ENCODE data around the gene IKZF5.

IKZF5 gene

DNA sequence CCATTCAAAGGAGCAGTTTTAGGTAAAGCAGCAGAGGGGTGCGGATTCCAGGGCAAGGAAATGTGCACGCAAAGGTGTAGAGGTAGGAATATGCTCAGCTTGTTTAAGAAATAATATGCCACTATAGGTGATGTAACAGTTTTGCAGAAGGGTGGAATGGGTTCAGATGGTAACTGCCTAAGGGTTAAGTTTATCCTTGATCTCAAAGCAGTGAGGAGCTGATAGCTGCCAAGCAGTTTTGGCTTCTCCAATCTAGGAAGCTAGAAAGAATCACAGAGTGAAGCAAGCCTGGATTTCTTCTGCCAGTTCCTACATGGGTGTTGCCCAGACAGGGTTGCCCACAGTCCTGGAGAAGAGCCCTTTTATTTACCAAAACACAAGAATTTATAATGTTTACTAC lies 6.2 kb upstream of the IKZF5 start:
- DNase-seq = no peak

DNA sequence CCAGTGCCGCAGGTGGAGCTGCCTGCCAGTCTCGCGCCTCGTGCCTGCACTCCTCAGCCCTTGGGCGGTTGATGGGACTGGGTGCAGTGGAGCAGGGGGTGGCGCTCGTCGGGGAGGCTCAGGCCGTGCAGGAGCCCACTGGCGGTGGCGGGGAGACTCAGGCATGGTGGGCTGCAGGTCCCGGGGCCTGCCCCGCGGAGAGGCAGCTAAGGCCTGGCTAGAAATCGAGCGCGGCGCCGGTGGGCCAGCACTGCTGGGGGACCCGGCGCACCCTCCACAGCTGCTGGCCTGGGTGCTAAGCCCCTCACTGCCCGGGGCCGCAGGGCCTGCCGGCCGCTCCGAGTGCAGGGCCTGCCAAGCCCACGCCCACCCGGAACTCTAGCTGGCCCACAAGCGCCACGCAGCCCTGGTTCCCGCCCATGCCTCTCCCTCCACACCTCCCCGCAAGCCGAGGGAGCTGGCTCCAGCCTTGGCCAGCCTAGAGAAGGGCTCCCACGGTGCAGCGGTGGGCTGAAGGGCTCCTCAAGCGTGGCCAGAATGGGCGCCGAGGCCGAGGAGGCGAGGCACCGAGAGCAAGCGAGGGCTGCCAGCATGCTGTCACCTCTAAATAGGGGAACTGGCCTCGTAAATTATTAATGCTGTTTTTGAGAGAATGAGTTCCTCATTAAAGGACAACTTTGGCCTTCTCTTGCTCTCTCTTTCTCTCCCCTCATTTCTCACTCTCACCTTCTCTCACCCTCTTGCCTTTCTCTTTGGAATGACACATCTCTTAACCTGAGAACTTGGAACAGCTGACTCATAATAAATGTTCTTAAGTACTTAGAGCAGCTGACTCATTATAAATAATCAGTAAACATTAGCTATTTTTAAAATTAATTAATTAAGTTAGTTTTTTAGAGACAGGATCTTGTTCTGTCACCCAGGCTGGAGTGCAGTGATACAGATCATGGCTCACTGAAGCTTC lies 5.1 kb upstream of the IKZF5 start:
- no peak for DNase-seq

DNA sequence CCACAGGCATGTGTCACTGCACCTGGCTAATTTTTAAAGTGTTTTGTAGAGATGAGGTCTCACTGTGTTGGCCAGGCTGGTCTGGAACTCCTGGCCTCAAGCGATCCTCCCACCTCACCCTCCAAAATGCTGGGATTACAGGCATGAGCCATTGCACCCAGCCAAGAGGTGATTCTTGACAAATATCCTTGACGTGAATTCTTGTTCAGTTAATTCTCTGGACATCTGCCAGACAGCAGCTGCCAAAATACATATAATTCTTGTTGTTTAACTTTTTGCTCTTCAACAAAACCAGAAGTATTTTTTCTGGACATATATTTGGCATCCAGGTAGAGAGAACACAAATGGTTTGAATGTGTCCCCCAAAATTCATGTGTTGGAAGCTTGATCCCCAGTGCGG lies 3.4 kb upstream of the IKZF5 start:
- DNase-seq = no peak

DNA sequence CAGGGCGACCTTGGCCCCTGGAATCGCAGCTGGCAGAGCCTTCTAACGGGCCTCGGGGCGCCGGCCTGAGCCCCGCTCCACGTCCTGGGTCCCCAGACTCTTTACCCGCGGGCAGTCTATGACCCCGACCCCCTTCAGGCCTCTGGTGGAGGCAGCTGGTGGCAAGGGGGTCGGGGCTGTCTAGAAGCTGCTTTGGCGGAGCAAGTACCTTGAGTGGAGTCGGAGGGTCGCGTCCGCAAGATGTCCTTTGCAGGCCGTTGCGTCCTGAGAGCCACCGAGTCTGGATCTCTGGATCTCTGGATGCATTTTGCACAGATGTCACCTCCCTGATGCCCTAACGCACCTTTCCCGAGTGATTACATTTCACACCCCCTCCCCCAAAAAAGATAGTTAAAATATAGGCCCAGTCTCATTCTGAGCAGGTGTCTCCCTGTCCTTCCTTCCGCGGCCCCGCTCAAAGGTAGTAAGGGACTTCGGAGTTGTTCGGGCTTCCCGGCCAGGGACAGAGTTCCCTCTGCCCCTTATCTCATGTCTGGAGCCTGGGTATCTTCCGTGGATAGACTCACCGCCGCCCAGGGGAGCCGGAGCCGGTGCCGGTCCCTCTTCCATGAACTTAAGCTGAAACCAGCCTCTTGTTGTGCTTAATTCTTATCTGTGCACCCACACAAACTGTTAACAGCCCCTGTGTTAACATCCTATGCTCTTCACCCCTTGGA lies 668 bp upstream of the IKZF5 start:
- DNase-seq = no peak

DNA sequence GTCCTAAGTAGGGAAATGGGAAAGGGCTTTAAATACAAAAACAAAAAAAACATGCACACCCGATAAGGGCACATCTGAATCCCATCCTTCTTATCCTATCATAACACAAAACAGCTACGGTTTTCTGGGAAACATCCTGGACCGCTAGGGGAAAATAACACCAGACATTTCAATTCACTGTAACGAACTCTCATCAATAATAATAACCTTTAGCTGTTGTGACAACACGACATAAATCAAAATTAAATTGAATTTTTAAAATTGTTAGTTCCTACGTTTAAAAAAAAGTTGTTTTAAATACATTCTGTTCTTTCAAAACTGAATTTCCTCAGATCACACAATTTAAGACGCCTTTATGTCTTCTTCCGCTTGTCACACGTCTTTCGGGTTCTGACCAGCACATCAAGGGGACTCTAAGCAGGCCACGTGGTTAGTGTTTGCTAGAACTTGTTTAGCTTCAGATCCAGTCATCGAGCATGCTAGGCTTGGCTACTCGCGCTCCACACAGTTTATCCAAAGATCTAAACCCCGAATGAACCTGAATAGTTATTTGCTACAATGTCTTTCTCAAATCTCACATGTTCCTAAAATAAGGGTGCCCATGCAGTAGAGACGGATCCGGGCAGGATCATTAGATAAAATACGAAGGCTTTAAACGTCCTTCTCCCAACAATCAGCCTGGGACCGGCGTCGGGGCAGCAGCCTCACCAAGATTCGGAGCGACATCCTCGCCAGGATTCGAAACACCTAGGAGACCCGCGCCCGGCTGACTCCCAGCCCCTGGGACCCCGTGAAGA lies 839 bp downstream of the IKZF5 start:
- DNase-seq = no peak

DNA sequence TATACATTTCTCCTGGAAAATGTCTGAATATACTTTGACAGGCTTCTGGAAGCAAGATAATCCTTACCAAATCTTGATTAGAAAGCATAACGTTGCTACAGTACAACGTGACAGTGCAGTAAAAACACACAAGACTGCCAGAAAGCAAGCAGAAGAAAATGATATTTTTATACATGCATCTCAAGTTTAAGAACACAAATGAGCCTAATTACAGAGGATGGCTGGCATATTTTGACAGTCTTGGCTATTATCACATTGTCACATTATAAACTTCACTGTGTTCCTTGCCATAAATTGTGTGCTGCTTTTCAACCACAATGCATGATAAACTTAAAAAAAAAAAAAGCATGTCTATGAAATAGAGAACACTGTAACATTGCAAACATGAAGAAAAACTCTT lies 4.3 kb downstream of the IKZF5 start:
- DNase-seq = no peak

DNA sequence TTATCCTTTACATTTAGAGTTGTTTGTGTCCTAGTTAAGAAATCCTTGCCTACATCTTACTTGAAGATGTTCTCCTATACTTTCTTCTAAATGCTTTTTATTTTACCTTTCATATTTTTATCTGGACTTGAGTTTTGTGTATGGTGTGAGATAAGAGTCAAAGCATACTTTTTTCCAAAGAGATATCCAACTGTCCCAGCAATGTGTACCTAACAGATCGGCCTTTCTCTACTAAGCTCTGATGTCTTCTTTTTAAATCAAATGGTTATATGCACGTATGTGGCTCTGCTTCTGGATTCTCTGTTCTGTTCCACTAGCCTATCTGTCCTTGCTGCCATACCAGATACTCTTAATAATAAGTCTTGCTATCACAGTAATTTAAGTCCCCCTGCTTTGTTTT lies 7.2 kb downstream of the IKZF5 start:
- no peak for DNase-seq

DNA sequence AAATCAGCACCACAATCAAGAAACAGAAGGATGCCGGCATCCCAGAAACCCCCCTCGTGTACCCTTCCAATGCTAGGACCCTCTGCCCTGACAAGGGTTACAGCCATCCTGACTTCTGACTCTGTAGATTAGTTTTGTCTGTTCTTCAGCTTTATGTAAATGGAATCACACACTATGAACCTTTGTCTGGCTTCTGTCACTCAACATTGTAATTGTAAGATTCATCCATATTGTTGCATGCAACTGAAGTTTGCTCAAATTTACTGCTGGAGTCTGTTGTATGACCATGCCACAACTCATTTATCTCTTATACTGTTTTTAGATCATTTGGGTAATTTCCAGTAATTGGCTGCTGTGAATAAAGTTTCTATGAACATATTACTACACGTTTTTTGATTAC lies 8.4 kb downstream of the IKZF5 start:
- no peak for DNase-seq

DNA sequence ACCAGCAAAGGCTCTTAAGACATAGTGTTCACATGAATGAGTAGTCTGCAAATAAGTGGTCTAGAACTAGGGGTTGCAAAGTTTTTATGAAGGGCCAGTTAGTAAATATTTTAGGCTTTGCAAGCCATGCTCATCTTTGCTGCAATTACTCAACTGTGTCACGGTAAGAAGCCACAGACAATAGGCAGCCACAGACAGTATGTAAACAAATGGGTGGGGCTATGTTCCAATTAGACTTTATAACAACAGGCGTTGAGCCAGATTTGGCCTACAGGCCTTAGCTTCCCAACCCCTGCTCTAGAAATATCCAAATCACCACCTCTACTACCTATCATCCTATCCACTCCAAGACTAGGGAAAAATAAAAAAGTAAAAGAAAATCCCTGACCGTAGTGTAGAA lies 9.2 kb downstream of the IKZF5 start:
- no peak for DNase-seq

DNA sequence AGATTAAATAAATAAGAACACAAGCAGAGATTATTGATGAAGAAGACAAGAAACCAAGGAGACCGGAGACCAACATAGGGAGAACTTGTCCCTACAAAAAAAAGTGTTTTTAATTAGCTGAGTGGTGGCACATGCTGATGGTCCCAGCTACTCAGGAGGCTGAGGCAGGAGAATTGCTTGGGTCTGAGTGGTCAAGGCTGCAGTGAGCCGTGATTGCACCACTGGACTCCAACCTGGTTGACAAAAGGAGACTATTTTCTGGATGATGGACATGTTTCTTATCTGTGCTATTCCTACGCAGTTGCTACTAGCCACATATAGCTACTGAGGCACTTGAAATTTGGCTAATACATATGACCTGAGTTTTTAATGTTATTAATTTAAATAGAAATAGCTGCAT lies 9.7 kb downstream of the IKZF5 start:
- no peak for DNase-seq

DNA sequence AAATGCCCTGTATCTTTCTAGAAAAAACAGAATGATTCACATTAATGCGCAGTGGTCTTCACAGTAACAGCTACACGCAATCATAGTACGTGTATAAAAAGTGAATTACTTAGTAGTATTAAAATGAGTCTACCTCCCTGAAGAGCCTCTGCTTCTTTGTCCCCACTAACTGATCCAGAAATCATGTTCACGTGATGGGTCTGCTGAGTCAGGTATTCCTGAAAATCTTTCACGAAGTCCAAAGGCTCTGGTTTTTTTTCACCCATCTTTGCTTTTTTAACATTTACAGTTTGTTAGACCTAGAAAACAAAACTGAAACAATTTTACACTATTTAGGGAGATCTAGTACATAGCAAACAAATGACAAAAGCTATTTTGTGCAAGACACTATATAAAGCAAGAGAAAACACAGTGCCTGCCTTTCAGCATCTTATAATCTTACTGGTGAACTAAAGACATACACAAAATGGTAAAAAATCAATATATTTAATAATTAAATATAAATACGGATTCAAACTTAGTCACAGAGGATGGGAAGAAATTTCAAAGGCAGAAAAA lies 10.2 kb downstream of the IKZF5 start:
- no peak for DNase-seq

DNA sequence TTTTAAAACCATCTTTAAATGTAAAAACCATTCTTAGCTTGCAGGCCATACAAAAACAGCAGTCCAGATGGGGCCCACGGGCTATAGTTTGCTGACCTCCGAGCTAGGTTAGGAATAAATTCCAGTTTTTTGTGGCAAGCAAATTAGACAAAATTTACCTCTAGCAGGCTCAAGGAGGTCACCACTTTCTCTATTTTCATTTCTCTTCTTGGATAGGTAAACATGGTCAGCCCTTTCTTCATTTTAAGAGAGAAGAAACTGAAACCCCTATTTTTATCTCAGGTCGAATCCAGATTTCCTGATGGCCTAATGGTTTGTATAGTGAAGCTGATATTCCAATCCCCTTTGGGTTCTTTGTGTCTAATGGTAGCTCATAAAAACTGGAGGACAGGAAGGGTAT lies 10.7 kb downstream of the IKZF5 start:
- no peak for DNase-seq

DNA sequence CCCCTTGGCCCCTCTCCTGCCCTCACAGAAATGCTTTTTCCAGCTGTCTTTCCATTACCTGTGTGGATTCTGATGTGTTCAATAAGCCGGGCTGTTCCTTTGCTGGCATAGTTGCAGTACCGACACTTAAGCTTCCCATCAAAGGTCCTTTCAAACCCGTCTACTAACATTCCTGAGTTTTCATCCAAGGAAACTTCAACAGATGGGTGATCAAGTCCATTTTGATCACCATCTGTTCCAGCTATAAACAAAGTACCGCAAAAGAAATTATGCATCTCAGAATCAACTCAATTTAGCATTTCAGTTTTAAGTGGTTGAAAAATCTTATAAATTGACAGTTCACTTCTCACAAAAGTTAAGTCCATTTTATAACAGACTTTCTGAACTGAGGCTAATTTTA lies 12.7 kb downstream of the IKZF5 start:
- no peak for DNase-seq

DNA sequence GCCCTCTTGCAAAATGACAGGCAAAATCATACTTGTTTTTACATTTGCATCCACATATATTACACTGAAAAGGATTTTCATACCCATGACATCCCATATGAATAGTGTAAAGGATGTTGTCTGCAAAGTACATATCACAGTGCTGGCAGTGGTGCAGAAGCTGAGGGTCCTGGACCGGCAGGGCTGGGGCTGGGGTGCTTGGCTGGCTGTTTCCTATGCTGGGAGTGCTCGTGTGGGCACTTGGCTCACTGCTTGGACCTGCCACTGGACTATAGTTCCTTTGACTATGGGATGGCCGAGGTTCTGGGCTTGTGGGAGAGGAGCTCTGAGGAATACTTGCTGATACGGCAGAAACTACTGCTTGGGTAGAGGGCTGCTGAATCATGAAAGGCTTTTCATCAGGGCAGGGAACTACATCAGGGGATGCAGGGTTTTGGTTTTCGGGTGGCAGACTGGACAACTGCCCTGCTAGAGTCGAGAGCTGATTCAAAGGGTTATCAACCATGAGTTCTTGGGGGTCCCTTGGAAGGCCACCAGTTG lies 14.7 kb downstream of the IKZF5 start:
- no peak for DNase-seq

DNA sequence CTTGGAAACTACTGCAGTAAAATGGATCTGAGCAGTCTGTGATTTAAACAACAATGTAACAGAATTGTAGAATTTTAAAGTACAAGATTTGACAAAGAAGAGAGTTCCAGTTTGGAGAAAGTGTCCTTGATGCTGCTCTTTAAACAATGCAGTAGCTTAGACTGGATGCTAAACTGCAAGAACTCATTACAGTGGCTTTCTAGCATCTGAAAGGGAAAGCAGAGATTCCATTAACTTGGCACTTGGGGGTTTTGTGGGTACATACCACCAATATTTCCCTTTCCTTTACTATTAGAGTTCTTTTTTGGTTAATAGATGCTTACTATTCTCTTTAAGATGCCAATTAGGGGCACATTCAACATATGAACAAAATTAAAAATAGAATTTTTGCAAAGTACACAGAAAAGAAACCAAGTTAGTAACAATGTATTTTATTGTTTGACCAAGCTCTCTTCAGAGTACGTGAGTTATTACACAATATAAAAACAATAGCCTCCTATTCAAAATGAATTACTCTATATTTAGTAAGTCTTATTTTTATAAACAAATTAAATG lies 16.5 kb downstream of the IKZF5 start:
- DNase-seq = no peak

DNA sequence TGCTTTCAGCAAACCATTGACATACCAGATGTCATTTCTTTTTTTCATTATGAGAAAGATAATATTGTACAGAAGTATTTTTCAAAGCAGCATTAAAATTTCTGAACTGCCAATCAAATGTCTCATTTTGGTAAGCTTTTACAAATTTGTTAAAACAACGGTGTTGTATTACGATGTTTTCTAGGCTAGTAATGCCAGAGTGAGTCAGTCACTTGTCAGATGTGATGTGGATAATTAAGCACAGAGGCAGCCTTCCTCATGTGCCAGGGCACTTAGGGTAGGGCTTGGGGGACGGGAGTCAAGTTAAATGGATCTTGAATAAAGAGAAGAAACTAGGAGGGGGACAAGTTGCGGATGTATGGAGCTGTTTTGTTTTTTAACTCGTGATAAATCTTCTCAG lies 18.3 kb downstream of the IKZF5 start:
- DNase-seq = no peak

DNA sequence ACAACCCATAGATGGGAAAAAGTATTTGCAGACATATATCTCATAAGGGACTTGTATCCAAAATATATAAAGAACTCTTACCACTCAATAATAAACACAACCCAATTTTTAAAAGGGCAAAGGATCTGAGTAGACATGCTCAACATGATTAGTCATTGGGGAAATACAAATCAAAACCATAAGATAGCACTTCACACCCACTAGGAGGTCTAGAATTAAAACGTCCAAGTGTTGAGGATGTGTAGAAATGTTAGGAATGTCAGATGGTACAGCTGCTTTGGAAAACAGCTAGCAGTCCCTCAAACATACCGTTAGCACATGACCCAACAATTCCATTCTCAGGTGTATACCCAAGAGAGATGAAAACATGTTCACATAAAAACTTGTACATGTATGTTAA lies 20.1 kb downstream of the IKZF5 start:
- no peak for DNase-seq

DNA sequence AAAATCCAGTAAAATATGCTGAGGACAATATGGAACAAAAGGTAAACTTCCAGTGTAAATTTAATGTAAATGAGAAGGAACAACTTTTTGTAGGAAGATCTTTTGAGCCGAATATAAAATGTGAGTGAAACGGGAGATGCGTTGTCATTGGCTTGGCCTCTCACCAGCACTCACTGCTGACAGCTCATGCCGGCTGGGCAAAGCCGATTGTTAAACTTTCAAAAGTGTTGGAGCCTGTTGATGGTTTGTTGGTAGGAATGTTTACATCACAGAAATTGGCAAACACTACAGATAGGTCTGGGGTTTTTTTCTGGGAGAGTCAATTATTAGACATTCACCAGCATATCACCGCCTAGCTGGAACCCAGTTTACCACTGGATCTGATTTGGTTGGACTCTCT lies 22.3 kb downstream of the IKZF5 start:
- DNase-seq = no peak

DNA sequence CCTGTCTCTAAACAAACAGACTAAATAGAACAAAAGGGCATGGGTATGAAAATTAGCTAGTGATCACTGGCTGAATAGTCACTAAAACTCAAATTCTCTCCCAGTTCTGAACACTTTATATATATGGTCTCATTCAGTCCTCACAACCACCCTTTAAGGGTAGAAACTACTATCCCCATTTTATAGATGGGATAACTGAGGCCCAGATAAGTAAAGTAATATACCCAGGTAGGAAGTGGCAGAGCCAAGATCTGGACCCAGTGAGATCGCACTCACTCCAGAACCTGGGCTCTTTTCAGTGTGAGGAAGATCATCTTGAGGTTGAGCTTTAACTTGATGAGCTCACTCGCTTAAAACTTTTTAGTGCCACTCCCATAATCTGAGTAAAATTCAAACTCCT lies 23.9 kb downstream of the IKZF5 start:
- no peak for DNase-seq

DNA sequence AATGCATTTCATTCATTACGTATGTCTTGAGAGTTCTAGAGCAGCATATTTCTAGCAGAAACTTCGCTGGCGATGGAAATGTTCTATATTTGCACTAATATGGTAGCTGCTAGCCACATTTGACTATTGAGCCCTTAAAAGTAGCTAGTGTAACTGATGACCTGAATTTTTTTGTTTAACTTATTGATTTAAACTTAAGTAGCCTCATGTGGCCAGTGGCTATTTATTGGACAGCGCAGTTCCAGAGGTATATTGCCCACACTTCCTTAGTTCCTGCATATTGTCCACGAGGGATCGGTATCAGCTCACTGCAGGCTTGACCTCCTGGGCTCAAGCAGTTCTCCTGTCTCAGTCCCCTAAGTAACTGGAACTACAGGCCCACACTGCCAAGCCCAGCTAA lies 24.7 kb downstream of the IKZF5 start:
- DNase-seq = no peak

DNA sequence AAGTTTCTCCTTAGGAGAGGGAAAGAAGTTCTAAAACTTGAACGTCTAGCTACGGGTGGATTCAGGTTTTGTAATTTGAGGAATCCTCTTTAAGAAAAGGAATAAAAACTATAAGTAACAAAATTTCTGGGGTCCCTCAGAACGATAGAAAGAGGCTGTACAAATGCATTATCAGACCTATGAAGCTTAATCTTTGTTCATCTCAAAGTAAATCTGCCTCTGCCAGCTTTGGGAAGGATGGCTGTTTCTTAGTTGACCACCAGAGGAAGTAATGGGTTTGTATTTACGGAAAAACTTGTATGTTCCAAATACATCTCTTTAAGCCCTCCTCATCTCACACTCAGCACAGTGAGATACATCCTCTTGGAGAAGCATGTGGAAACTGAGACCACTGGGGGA lies 27.5 kb downstream of the IKZF5 start:
- DNase-seq = no peak

DNA sequence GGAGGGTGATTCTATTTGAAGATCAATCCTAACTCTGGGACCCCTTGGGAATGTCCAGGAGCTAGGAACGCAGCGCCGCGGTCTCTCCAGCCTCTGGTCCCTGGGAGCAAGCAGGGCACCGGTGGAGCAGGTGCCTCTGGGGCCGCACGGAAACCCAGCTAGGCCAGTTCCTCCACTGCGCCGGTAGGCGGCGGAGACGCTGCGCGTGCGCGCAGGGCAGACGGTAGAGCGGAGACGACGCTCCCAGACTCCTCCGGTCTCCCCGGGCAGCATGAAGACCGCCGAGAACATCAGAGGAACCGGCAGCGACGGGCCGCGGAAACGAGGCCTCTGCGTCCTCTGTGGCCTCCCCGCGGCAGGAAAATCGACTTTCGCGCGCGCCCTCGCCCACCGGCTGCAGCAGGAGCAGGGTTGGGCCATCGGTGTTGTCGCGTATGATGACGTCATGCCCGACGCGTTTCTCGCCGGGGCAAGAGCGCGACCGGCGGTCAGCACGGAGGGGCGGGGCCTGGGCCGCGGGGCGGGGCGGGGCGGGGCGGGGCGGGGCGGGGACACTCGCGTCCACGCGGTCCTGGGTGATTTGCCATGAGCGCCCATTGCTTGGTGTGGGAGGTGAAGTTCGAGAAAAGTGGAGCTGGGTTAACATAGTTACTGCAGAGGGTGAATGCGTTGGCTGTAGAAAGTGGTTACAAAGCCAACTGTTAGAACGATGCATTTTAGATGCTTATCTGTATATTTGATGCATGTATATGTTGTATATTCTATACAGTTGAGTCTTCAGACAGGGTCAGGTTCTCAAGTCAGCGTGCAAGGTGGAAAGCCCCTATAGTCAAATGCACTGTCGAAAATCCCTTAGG lies 28.2 kb downstream of the IKZF5 start, which contains the start of gene PSTK:
TSS of gene PSTK (plus strand) at position 193 of the 857 bp plus-strand sequence. CDS start at position 272, 79 bp downstream.
- DNase-seq = peak; percentile 42 to 78
